ENCODE data around the gene KCMF1.

KCMF1 gene

DNA sequence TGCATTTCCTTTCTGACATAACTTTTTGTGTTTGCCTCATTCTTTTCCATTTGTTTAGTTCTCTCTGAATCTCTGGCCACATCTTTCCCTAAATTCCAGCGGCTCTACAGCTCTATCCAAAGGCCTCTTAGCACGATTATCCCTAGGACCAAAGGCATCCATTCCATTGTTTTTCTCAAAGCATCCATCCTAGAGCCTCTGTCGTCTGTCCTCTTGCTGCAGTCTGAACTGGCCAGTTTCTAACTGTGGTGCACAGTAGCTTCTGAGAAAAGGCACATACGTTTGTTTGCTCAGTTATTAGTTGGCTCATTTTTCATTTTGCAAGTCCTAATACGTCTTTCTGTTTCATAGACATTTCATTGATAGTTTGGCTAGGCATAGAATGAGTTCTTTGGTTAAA, 116.6 kb downstream of the KCMF1 start:
- no peak for FAIRE-seq

DNA sequence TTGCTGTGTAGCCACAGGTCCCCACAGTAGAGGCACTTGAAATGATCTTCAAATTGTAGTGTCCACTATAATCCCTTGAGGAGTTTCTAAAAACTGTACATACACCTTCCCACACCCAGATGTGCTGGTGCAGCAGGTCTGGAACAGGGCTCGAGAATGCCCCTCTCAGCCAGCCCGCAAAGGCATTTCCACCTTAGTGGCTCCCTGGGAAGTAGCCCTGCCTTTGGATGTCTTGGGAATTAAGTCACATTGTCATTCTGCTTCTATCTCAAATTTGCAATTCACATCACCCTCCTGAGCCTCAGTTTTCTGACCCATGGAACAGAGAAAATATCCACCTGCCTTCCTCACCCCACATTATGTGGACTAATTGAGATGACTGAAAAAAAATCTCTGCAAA, 118.0 kb downstream of the KCMF1 start:
- FAIRE-seq = no peak

DNA sequence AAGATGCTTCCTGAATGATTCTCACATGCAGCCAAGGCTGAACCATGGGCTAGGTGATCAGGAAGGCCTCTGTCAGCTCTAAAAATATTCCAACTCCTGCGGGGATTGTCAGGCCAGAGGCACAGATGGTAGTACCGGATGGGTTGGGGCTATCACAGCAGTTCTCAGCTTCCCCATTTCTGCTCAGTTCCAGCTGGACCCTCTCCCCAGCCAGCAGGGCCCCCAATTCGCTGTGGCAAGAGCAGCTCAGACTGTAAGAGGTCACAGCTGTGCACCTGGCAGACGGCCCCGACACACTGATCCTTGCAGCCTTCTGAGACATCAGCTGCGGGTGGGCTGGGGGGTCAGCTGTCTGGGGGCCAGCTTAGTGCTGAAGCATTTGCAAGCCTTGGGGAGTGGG, 118.6 kb downstream of the KCMF1 start:
- FAIRE-seq = no peak

DNA sequence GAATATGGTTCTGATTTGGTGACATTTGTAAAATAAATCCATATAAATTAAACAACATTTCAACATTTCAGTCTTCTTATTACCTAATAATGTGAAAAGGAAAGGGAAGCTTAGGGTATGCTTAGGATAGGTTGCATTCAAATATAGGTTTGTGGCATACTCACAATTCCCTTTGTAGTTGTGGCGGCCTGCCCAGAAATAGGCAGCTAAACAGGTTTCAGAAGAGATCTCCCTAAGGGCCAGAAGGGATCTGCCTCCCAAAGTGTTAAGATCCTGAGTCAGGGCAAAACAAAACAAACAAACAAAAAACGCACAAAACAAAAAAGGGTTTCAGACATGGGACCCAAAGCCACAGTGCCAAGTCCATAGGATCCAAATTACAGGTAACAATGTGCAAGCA, 120.9 kb downstream of the KCMF1 start:
- FAIRE-seq = no peak

DNA sequence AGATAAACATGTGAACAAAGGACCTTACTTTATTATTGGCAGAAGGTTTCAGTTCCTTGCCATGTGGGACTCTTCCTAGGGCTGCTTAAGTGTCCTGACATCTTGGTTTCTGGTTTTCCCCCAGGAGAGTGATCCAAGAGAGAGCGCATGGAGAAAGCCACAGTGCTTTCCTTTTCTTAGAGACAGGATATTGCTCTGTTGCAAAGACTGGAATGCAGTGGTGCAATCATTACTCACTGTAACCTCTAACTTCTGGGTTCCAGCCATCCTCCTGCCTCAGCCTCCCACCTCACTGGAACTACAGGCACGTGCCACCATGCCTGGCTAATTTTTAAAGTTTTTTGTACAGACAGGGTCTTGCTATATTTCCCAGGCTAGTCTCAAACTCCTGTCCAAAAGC, 124.1 kb downstream of the KCMF1 start:
- no peak for FAIRE-seq

DNA sequence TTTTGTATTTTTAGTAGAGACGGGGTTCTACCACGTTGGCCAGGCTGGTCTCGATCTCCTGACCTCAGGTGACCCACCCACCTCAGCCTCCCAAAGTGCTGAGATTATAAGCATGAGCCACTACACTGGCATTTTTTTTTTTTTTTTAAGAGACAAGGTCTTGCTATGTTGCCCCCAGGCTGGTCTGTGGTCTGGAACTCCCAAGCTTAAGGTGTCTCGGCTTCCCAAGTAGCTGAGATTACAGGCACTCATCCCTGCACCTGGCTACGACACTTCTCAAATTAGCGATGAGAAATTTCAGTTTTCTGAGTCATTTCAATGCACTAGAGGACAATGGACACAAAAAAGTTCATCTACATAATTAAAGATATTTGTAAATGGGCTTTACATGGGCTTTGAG, 125.7 kb downstream of the KCMF1 start:
- FAIRE-seq = no peak

DNA sequence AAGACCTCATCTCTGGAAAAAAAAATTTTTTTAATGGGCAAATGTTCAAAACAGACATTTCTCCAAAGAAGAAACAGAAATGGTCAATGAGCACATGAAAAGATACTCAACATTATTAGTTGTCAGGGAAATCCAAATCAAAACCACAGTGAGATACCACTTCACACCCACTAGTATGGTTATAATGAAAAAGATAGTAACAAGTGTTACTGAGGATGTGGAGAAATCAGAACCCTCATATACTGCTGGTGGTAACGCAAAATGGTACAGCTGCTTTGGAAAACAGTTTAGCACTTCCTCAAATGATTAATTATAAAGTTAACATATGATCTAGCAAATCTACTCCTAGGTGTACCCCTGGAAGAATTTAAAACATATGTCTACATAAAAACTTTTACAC, 133.3 kb downstream of the KCMF1 start:
- FAIRE-seq = no peak

DNA sequence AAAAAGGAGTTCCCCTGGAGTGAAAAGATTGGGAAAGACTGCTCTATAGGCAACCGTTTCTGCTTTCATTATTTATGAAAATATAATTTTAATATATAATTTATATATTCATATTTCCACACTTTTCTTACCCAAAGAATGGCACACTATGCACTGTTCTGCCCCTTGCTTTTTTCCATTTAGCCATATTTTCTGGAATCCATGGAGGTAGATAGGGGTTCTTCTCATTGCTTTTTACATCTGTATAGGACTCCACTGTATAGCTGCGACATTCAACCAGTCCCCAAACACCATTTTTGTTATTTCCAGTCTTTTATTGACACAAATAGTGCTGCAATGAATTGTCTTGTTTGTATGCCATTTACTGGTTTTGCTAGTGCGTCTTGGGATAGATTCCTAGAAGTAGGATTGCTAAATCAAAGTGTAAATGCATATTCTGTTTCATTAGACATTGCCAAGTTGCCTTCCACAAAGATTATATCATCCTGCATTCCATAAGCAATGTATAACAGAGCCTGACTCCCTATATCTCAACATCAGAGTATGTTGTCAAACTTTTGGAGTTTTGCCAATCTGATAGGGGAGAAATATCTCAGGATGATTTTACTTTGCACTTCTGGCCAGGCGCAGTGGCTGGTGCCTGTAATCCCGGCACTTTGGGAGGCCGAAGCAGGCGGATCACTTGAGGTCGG, 135.7 kb downstream of the KCMF1 start:
- FAIRE-seq = no peak

Measured in islet of Langerhans (tissue), 1 donor.